ENCODE data around the gene HLA-C.

HLA-C gene

DNA sequence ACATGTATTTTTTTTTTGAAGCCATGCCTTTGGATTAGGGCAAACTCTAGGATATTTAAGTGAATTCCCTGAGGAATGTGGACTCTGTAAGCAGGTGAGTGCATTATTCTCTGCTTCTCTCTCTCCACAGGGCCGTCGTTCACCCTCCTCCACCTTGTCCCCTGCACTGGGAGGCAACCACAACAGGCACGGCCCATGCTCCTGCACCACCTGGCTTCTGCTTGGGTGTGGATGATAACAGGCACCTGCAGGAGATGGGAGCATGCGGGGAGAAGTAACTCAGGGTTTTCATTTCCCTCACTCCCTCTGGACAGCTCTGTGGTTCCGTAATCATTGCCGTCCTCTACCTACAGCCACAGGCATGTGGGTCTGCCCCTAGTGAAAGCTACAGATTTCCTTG is 43.4 kb downstream of the HLA-C start:
- H2AFZ ChIP-seq (ENCODE audit: low read length) = no peak overlapping the region
- no peaks in the 10 kb centered on the region for H3K9me3 ChIP-seq (ENCODE audit: insufficient read depth, low read depth, low read length)
- H3K36me3 ChIP-seq (ENCODE audit: insufficient read depth, low read length) = no peaks in the 10 kb centered on the region
- no peaks in the 10 kb centered on the region for H3K9me2 ChIP-seq (replicated peaks; ENCODE audit: low read depth, low read length)
- no peak for TF ChIP-seq EZH2phosphoT487 (IDR thresholded peaks at IDR 0.05; ENCODE audit: borderline replicate concordance)
- TF ChIP-seq, protein P1, sequence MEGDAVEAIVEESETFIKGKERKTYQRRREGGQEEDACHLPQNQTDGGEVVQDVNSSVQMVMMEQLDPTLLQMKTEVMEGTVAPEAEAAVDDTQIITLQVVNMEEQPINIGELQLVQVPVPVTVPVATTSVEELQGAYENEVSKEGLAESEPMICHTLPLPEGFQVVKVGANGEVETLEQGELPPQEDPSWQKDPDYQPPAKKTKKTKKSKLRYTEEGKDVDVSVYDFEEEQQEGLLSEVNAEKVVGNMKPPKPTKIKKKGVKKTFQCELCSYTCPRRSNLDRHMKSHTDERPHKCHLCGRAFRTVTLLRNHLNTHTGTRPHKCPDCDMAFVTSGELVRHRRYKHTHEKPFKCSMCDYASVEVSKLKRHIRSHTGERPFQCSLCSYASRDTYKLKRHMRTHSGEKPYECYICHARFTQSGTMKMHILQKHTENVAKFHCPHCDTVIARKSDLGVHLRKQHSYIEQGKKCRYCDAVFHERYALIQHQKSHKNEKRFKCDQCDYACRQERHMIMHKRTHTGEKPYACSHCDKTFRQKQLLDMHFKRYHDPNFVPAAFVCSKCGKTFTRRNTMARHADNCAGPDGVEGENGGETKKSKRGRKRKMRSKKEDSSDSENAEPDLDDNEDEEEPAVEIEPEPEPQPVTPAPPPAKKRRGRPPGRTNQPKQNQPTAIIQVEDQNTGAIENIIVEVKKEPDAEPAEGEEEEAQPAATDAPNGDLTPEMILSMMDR (conservative IDR thresholded peaks at IDR 0.05; ENCODE audit: low read length) = no peak
- H3F3A ChIP-seq (ENCODE audit: low read depth) = no peaks in the 10 kb centered on the region
- no peaks in the 10 kb centered on the region for H3K27me3 ChIP-seq (ENCODE audit: insufficient read depth, low read length, poor library complexity, severe bottlenecking)
- H3K79me2 ChIP-seq (ENCODE audit: insufficient read depth, low read length) = no peaks in the 10 kb centered on the region
- no peak overlapping the region for H3K9ac ChIP-seq (ENCODE audit: low read depth, low read length, poor library complexity, severe bottlenecking)
- H4K20me1 ChIP-seq (ENCODE audit: insufficient read depth, low read length, poor library complexity, severe bottlenecking) = no peaks in the 10 kb centered on the region
- H3K4me3 ChIP-seq (ENCODE audit: low read length, poor library complexity, severe bottlenecking) = no peak overlapping the region
- H3K4me2 ChIP-seq (ENCODE audit: low read depth, low read length, poor library complexity, severe bottlenecking) = no peak overlapping the region
- no peaks in the 10 kb centered on the region for H3K4me1 ChIP-seq (ENCODE audit: insufficient read depth, low read length, poor library complexity, severe bottlenecking)

DNA sequence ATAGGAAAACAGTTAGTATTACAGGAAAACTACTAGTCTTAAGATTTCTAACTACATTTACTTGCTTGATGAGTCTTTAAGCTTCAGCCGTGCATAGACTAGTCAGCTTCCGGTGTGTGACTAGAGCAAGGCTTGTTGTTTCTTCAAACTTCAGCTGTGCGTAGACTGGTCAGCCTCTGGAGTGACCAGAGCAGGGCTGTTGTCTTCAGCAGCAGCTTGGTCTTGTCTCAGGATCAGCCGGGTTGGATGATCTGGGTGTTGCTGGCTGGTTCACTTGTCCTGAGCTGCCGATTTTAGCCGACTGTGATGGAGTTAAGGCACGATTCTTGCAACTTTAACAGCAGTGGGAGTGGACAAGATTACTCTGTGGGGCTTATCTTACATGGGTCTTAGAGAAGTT is 44.7 kb downstream of the HLA-C start:
- Histone ChIP-seq H3K9me3 (ENCODE audit: insufficient read depth, low read depth, low read length) (no peaks in the 10 kb centered on the region), H3K9me2 (replicated peaks; ENCODE audit: low read depth, low read length) (no peaks in the 10 kb centered on the region), H3K9ac (ENCODE audit: low read depth, low read length, poor library complexity, severe bottlenecking) (no peak overlapping the region), H3F3A (ENCODE audit: low read depth) (no peaks in the 10 kb centered on the region), H3K27me3 (ENCODE audit: insufficient read depth, low read length, poor library complexity, severe bottlenecking) (no peaks in the 10 kb centered on the region), H3K79me2 (ENCODE audit: insufficient read depth, low read length) (no peaks in the 10 kb centered on the region), H3K4me2 (ENCODE audit: low read depth, low read length, poor library complexity, severe bottlenecking) (no peak overlapping the region), H4K20me1 (ENCODE audit: insufficient read depth, low read length, poor library complexity, severe bottlenecking) (no peaks in the 10 kb centered on the region), H2AFZ (ENCODE audit: low read length) (no peak overlapping the region), H3K4me1 (ENCODE audit: insufficient read depth, low read length, poor library complexity, severe bottlenecking) (no peaks in the 10 kb centered on the region), H3K36me3 (ENCODE audit: insufficient read depth, low read length) (no peaks in the 10 kb centered on the region), H3K4me3 (ENCODE audit: low read length, poor library complexity, severe bottlenecking) (no peak overlapping the region)
- TF ChIP-seq, protein P1 (conservative IDR thresholded peaks at IDR 0.05; ENCODE audit: low read length) = no peak
- no peak for TF ChIP-seq EZH2phosphoT487 (IDR thresholded peaks at IDR 0.05; ENCODE audit: borderline replicate concordance)

DNA sequence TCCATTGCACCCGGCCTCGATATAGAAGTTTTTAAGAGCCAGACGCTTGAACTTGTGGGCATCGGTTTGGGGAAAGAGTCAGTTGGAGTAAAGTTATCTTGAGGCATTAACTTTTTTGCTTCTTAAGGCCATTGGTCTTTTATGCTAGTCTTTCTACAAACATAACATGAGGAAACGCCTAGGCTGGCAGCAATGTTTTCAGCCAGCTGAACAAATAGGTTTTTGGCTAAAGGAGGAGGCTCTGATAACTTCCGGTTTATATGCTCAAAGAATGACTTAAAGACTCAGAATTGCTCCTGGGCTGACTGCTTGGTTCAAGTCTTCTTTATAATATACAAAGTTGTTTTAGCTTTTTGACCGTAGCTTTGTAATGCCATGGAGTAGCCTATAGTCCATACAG is 46.2 kb downstream of the HLA-C start:
- Histone ChIP-seq H3K9ac (ENCODE audit: low read depth, low read length, poor library complexity, severe bottlenecking) (no peak overlapping the region), H4K20me1 (ENCODE audit: insufficient read depth, low read length, poor library complexity, severe bottlenecking) (no peaks in the 10 kb centered on the region), H2AFZ (ENCODE audit: low read length) (no peak overlapping the region), H3K36me3 (ENCODE audit: insufficient read depth, low read length) (no peaks in the 10 kb centered on the region), H3K4me1 (ENCODE audit: insufficient read depth, low read length, poor library complexity, severe bottlenecking) (no peaks in the 10 kb centered on the region), H3F3A (ENCODE audit: low read depth) (no peaks in the 10 kb centered on the region), H3K9me2 (replicated peaks; ENCODE audit: low read depth, low read length) (no peaks in the 10 kb centered on the region), H3K4me2 (ENCODE audit: low read depth, low read length, poor library complexity, severe bottlenecking) (no peak overlapping the region), H3K79me2 (ENCODE audit: insufficient read depth, low read length) (no peaks in the 10 kb centered on the region), H3K9me3 (ENCODE audit: insufficient read depth, low read depth, low read length) (no peaks in the 10 kb centered on the region), H3K4me3 (ENCODE audit: low read length, poor library complexity, severe bottlenecking) (no peak overlapping the region), H3K27me3 (ENCODE audit: insufficient read depth, low read length, poor library complexity, severe bottlenecking) (no peaks in the 10 kb centered on the region)
- TF ChIP-seq, protein P1 (conservative IDR thresholded peaks at IDR 0.05; ENCODE audit: low read length) = no peak

Measured in Loucy (cell line).